ENCODE measurements around the gene HPCAL1.

Gene HPCAL1

GRCh38 chr2:10303181-10303693 is 533 bp downstream of the HPCAL1 start:
- DNase-seq (ENCODE audit: low read depth in 2 of 2): no peak

- peak in 1 of 2 donors; percentile 30 for DNase-seq (ENCODE audit: low read depth in 2 of 2)
Measured at GRCh38 chr2:10303694-10304378, 1.1 kb downstream of the HPCAL1 start.

GRCh38 chr2:10304458-10305253 is 2.0 kb downstream of the HPCAL1 start:
- no peak for DNase-seq (ENCODE audit: low read depth in 2 of 2)

- no peak for DNase-seq (ENCODE audit: low read depth in 2 of 2)
Measured at GRCh38 chr2:10305254-10305635, 2.5 kb downstream of the HPCAL1 start.

- no peak for DNase-seq (ENCODE audit: low read depth in 2 of 2)
Measured at GRCh38 chr2:10305715-10306114, 3.0 kb downstream of the HPCAL1 start.

GRCh38 chr2:10306901-10307463 is 4.3 kb downstream of the HPCAL1 start:
- no peak for DNase-seq (ENCODE audit: low read depth in 2 of 2)

GRCh38 chr2:10307561-10308156 is 5.0 kb downstream of the HPCAL1 start:
- DNase-seq (ENCODE audit: low read depth in 2 of 2): no peak

GRCh38 chr2:10308866-10309265 is 6.2 kb downstream of the HPCAL1 start:
- DNase-seq (ENCODE audit: low read depth in 2 of 2): no peak

GRCh38 chr2:10309286-10309685 is 6.6 kb downstream of the HPCAL1 start:
- no peak for DNase-seq (ENCODE audit: low read depth in 2 of 2)

GRCh38 chr2:10310309-10310888 is 7.7 kb downstream of the HPCAL1 start:
- no peak for DNase-seq (ENCODE audit: low read depth in 2 of 2)

GRCh38 chr2:10311736-10312135 is 9.0 kb downstream of the HPCAL1 start:
- no peak for DNase-seq (ENCODE audit: low read depth in 2 of 2)

GRCh38 chr2:10312437-10312957 is 9.8 kb downstream of the HPCAL1 start:
- no peak for DNase-seq (ENCODE audit: low read depth in 2 of 2)

GRCh38 chr2:10316336-10316735 is 13.6 kb downstream of the HPCAL1 start:
- no peak for DNase-seq (ENCODE audit: low read depth in 2 of 2)

- DNase-seq (ENCODE audit: low read depth in 2 of 2): no peak
Measured at GRCh38 chr2:10316860-10317259, 14.2 kb downstream of the HPCAL1 start.

GRCh38 chr2:10317646-10318045 is 14.9 kb downstream of the HPCAL1 start:
- DNase-seq (ENCODE audit: low read depth in 2 of 2): no peak

GRCh38 chr2:10318345-10318744 is 15.6 kb downstream of the HPCAL1 start:
- no peak for DNase-seq (ENCODE audit: low read depth in 2 of 2)

- DNase-seq (ENCODE audit: low read depth in 2 of 2): no peak
Measured at GRCh38 chr2:10319892-10320574, 17.3 kb downstream of the HPCAL1 start.

GRCh38 chr2:10320575-10320931 is 17.8 kb downstream of the HPCAL1 start:
- no peak for DNase-seq (ENCODE audit: low read depth in 2 of 2)

GRCh38 chr2:10320933-10321332 is 18.2 kb downstream of the HPCAL1 start:
- DNase-seq (ENCODE audit: low read depth in 2 of 2): no peak

- no peak for DNase-seq (ENCODE audit: low read depth in 2 of 2)
Measured at GRCh38 chr2:10321622-10322021, 18.9 kb downstream of the HPCAL1 start.

- no peak for DNase-seq (ENCODE audit: low read depth in 2 of 2)
Measured at GRCh38 chr2:10322481-10322880, 19.8 kb downstream of the HPCAL1 start.
